K562 (cell line): ENCODE data around the gene ALDH8A1. TPM values are rescaled to one million over a fixed set of nuclear protein-coding genes. Genes with fewer than 3 reads are reported as not detected.
A peak's percentile ranks its signal among the peaks of the same experiment; 100 is the strongest.

ENCODE experiments used
- ATAC-seq: fragments of 200-7000 bp; cut with Tn5 transposase; 3 replicates; pipeline ENCODE4 v1.9.1; 2020; ENCODE audit warnings: moderate library complexity
- BruUV-seq: library from RNA; stranded (reverse); fragments of 400-500 nt; replicated peaks from 2 replicates; lab custom pipeline; 2021; lab: Mats Ljungman, UMichigan
- CTCF ChIA-PET: fragments of 300-600 bp; formaldehyde crosslinking; extraction: SDS; loops from one replicate; lab custom pipeline; 2021; ENCODE audit warnings: low intra/inter-chr PET ratio; lab: Yijun Ruan, JAX
- POLR2A ChIA-PET: fragments of 300-600, 350-650 bp; sonication (Branson Sonifier 250); formaldehyde crosslinking; extraction: SDS; loops from one replicate; lab custom pipeline; 2021; ENCODE audit warnings: antibody characterized with exemption, inconsistent platforms; lab: Yijun Ruan, JAX
- DNase-seq, 4 experiments: peaks; one replicate each; pipeline versions ENCODE4 v3.0.0 to v3.0.0-alpha.2; 2011 to 2018; ENCODE audit warnings: low spot score in 3 of 4, mixed read lengths in 3 of 4; ENCODE audit errors: extremely low read depth in 1 of 4
- FAIRE-seq: peaks from 2 replicates; lab custom pipeline; 2011; peaks lifted over from hg19 to GRCh38; lab: Jason Lieb, UNC
- H2AFZ ChIP-seq: 2 replicates; pipeline ENCODE4 v1.6.0; 2011; ENCODE audit warnings: low read depth, low read length, control low read depth, inconsistent platforms
- H3K27ac ChIP-seq: fragments of 200-600 bp; 3 replicates; pipeline ENCODE4 v1.8.0; 2011; ENCODE audit warnings: low read depth, mild to moderate bottlenecking, control low read depth, inconsistent platforms, low read length, moderate library complexity, mixed read lengths; ENCODE audit errors: extremely low read depth
- H3K27me3 ChIP-seq, 2 experiments: fragments of 300-600 bp in 1 of 2; 2 replicates in 1 of 2; 3 replicates in 1 of 2; pipeline versions ENCODE4 v1.6.0 to v1.8.0; 2011; ENCODE audit warnings: inconsistent platforms in 2 of 2, low read length in 2 of 2, mild to moderate bottlenecking in 1 of 2, mixed read lengths in 1 of 2, moderate library complexity in 1 of 2; ENCODE audit not compliant: control insufficient read depth in 2 of 2, insufficient read depth in 2 of 2
- H3K36me3 ChIP-seq: fragments of 300-600 bp; 3 replicates; pipeline ENCODE4 v1.8.0; 2011; ENCODE audit warnings: mild to moderate bottlenecking, low read length, inconsistent platforms; ENCODE audit not compliant: control insufficient read depth, insufficient read depth
- H3K4me1 ChIP-seq, 2 experiments: fragments of 200-600 bp in 1 of 2; replicated peaks in 1 of 2; 2 replicates in 1 of 2; 3 replicates in 1 of 2; pipeline versions ENCODE4 v1.5.1 to v1.8.0; 2011; ENCODE audit warnings: inconsistent platforms in 2 of 2, low read length in 2 of 2, mild to moderate bottlenecking in 1 of 2, mixed read lengths in 1 of 2, moderate library complexity in 1 of 2; ENCODE audit not compliant: control insufficient read depth in 2 of 2, insufficient read depth in 2 of 2
- H3K4me2 ChIP-seq: 2 replicates; pipeline ENCODE4 v1.6.1; 2011; ENCODE audit warnings: low read length, control low read depth, inconsistent platforms, mixed read lengths; ENCODE audit not compliant: insufficient read depth
- H3K4me3 ChIP-seq: fragments of 200-600 bp; sonication (generic), shearing (Covaris generic); 2 replicates; pipeline ENCODE4 v1.5.1; 2016; ENCODE audit warnings: control low read depth, inconsistent platforms
- H3K79me2 ChIP-seq: fragments of 200-600 bp; 3 replicates; pipeline ENCODE4 v1.8.0; 2011; ENCODE audit warnings: low read length, inconsistent platforms; ENCODE audit not compliant: control insufficient read depth, insufficient read depth
- H3K9ac ChIP-seq, 2 experiments: 2 replicates each; pipeline versions ENCODE4 v1.6.0 to v1.6.1; 2011; ENCODE audit warnings: low read depth in 2 of 2, low read length in 2 of 2, control low read depth in 1 of 2, inconsistent platforms in 1 of 2, mild to moderate bottlenecking in 1 of 2, mixed read lengths in 1 of 2; ENCODE audit not compliant: insufficient read depth in 1 of 2
- H3K9me1 ChIP-seq: one replicate; pipeline ENCODE4 v1.6.0; 2011; ENCODE audit warnings: inconsistent platforms, mild to moderate bottlenecking, low read length, moderate library complexity; ENCODE audit not compliant: control insufficient read depth, insufficient read depth
- H3K9me3 ChIP-seq: replicated peaks from 2 replicates; pipeline ENCODE4 v1.5.1; 2011; ENCODE audit warnings: low read depth, low read length, inconsistent platforms; ENCODE audit not compliant: control insufficient read depth, insufficient read depth
- H4K20me1 ChIP-seq: replicated peaks from 2 replicates; pipeline ENCODE4 v1.6.1; 2011; ENCODE audit warnings: low read length, inconsistent platforms, mixed read lengths; ENCODE audit not compliant: control insufficient read depth, insufficient read depth
- ATF3 ChIP-seq, 2 experiments: fragments of 450-650 bp in 1 of 2; sonication (generic) in 1 of 2; formaldehyde crosslinking in 1 of 2; IDR thresholded peaks in 1 of 2; conservative IDR thresholded peaks in 1 of 2; 2 replicates each; pipeline versions ENCODE4 v1.6.1 to v1.8.1; 2016 to 2023; ENCODE audit warnings: mild to moderate bottlenecking in 2 of 2, moderate library complexity in 2 of 2, inconsistent platforms in 1 of 2, missing genetic modification reagents in 1 of 2
- CBX2 ChIP-seq: fragments of 200-600 bp; sonication (generic); IDR thresholded peaks from one replicate; pipeline ENCODE4 v1.6.1; 2012; ENCODE audit warnings: mild to moderate bottlenecking, low read length, inconsistent platforms; ENCODE audit not compliant: insufficient read depth, poor library complexity, severe bottlenecking
- FOXA1 ChIP-seq: fragments of 450-650 bp; IDR thresholded peaks from 2 replicates; pipeline ENCODE4 v1.6.1; 2016; ENCODE audit warnings: mild to moderate bottlenecking, borderline replicate concordance
- FOXM1 ChIP-seq, 2 experiments: fragments of 450-650 bp in 1 of 2; sonication (generic) in 1 of 2; formaldehyde crosslinking in 1 of 2; IDR thresholded peaks; 2 replicates each; pipeline versions ENCODE4 v1.6.1 to v1.9.0; 2017 to 2022; ENCODE audit warnings: low read depth in 2 of 2, mild to moderate bottlenecking in 2 of 2, missing genetic modification reagents in 1 of 2, moderate library complexity in 1 of 2
- SAP30 ChIP-seq: fragments of 200-600 bp; sonication (generic); IDR thresholded peaks from 2 replicates; pipeline ENCODE4 v1.6.1; 2012; ENCODE audit warnings: borderline replicate concordance, low read depth, mild to moderate bottlenecking, moderate library complexity, low read length, control low read depth, inconsistent platforms; ENCODE audit not compliant: insufficient read depth, poor library complexity, severe bottlenecking
- TBP ChIP-seq: optimal IDR thresholded peaks from 2 replicates; pipeline ENCODE3; 2011; ENCODE audit warnings: low read depth, low read length, improper control_type of control experiment
- ZNF212 ChIP-seq: fragments of 450-650 bp; formaldehyde crosslinking; IDR thresholded peaks from 2 replicates; pipeline ENCODE4 v1.4.0; 2020; ENCODE audit warnings: mild to moderate bottlenecking
- ZNF224 ChIP-seq: sonication (generic); formaldehyde crosslinking; IDR thresholded peaks from 2 replicates; pipeline ENCODE4 v1.8.0; 2022; ENCODE audit warnings: mild to moderate bottlenecking, missing genetic modification reagents
- WGBS: fragments of 100-300 bp; shearing (Covaris generic); methylation state at CpG from one replicate; pipeline ENCODE4 v1.1.6; 2016; ENCODE audit warnings: low coverage, mixed read lengths; ENCODE audit not compliant: insufficient coverage; ENCODE audit errors: missing lambda C conversion rate; 5-methylcytosine and 5-hydroxymethylcytosine counted together
- in situ Hi-C: fragments of 300-500 bp; cut with MboI; formaldehyde crosslinking; loops from 4 replicates; pipeline ENCODE4 v1.15.0; 2018; ENCODE audit warnings: inconsistent platforms, mixed read lengths
- intact Hi-C: fragments of 100-400 bp; cut with micrococcal nuclease; formaldehyde crosslinking; loops from 2 replicates; pipeline ENCODE4 v1.14.2; 2022
- polyA plus RNA-seq, 8 experiments: library from polyadenylated mRNA; depleted of rRNA in 4 of 8; stranded (reverse) in 5 of 8; unstranded in 3 of 8; fragments of >200 nt; fragmentation: Nextera tagmentation in 2 of 8; fragmentation: Illumina TruSeq in 1 of 8; extraction: Ambion mirVana in 2 of 8; extraction: Trizol in 1 of 8; gene quantifications; 2 replicates each; pipeline versions ENCODE4 v1.2.1 to v1.2.3, GENCODE V29; 2011 to 2014; ENCODE audit warnings: inconsistent platforms in 1 of 8, missing spikeins in 1 of 8
- total RNA-seq, 7 experiments: library from RNA; depleted of rRNA in 6 of 7; stranded (reverse); fragments of >200 nt in 6 of 7; fragmentation: Illumina TruSeq in 2 of 7; extraction: Trizol in 2 of 7; gene quantifications; 2 replicates each; pipeline versions ENCODE4 v1.2.1 to v1.2.3, GENCODE V29; 2011 to 2021; ENCODE audit warnings: low replicate concordance in 1 of 7
- TF ChIP-seq, protein P1 (sequence below): sonication (generic); formaldehyde crosslinking; IDR thresholded peaks from 2 replicates; pipeline ENCODE4 v1.8.1; 2023; ENCODE audit warnings: mild to moderate bottlenecking, missing genetic modification reagents
- TF ChIP-seq, protein P2 (sequence below), 3 experiments: IDR thresholded peaks in 2 of 3; conservative IDR thresholded peaks in 1 of 3; 2 replicates each; pipeline ENCODE4 v1.5.1; 2011 to 2012; ENCODE audit warnings: low read length in 3 of 3, mild to moderate bottlenecking in 3 of 3, control low read depth in 2 of 3, improper control_type of control experiment in 1 of 3, inconsistent platforms in 1 of 3, low read depth in 1 of 3, mixed read lengths in 1 of 3, moderate library complexity in 1 of 3; ENCODE audit not compliant: insufficient read depth in 2 of 3
- TF ChIP-seq, protein P3 (sequence below): fragments of 450-650 bp; IDR thresholded peaks from one replicate; pipeline ENCODE4 v1.6.1; 2018; ENCODE audit warnings: mild to moderate bottlenecking, moderate library complexity; ENCODE audit not compliant: partially characterized antibody

ALDH8A1 gene
- total and polyA plus RNA-seq, 9 of the 15 experiments (the other 6 are each of a cell fraction or from before 2014, with no cell fraction given) = 0.03 to 0.18 (median 0.04) TPM; not detected in 2

DNA sequence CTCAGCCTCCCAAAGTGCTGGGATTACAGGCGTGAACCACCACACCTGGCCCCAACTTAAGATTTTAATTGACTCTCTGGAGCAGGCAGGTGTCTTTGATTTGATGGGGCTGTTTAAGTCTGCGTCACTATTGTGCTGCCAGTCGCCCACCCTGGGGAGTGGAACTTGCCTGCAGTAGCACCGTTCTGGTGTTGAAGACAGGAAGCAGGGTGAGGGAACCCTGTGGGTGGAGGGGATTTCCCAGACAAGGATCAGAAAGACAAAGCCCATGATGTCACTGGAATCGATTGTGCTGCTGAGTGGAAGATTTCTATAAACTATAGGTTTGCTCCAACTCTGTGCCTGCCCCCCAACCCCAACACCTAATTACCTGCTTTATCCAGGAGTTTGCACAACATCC lies 11.0 kb downstream of the ALDH8A1 start (continued):
- TF ChIP-seq, protein P1, sequence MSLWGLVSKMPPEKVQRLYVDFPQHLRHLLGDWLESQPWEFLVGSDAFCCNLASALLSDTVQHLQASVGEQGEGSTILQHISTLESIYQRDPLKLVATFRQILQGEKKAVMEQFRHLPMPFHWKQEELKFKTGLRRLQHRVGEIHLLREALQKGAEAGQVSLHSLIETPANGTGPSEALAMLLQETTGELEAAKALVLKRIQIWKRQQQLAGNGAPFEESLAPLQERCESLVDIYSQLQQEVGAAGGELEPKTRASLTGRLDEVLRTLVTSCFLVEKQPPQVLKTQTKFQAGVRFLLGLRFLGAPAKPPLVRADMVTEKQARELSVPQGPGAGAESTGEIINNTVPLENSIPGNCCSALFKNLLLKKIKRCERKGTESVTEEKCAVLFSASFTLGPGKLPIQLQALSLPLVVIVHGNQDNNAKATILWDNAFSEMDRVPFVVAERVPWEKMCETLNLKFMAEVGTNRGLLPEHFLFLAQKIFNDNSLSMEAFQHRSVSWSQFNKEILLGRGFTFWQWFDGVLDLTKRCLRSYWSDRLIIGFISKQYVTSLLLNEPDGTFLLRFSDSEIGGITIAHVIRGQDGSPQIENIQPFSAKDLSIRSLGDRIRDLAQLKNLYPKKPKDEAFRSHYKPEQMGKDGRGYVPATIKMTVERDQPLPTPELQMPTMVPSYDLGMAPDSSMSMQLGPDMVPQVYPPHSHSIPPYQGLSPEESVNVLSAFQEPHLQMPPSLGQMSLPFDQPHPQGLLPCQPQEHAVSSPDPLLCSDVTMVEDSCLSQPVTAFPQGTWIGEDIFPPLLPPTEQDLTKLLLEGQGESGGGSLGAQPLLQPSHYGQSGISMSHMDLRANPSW (CRISPR knock-in tag) = no peak
- TF ChIP-seq CBX2 = no peak
- TF ChIP-seq, protein P2, sequence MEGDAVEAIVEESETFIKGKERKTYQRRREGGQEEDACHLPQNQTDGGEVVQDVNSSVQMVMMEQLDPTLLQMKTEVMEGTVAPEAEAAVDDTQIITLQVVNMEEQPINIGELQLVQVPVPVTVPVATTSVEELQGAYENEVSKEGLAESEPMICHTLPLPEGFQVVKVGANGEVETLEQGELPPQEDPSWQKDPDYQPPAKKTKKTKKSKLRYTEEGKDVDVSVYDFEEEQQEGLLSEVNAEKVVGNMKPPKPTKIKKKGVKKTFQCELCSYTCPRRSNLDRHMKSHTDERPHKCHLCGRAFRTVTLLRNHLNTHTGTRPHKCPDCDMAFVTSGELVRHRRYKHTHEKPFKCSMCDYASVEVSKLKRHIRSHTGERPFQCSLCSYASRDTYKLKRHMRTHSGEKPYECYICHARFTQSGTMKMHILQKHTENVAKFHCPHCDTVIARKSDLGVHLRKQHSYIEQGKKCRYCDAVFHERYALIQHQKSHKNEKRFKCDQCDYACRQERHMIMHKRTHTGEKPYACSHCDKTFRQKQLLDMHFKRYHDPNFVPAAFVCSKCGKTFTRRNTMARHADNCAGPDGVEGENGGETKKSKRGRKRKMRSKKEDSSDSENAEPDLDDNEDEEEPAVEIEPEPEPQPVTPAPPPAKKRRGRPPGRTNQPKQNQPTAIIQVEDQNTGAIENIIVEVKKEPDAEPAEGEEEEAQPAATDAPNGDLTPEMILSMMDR (IDR thresholded peaks at IDR 0.05 in 2 of 3, conservative IDR thresholded peaks at IDR 0.05 in 1 of 3; ENCODE audit: insufficient read depth in 2 of 3, low read depth in 1 of 3, low read length in 3 of 3) = no peak
- no peak for TF ChIP-seq TBP
- TF ChIP-seq ZNF224 = no peak

GRCh38 chr6:134937426-134937825 lies 12.5 kb downstream of the ALDH8A1 start:
- Histone ChIP-seq H4K20me1 (no peaks in the 10 kb centered on the region), H3K4me1 (no peaks in the 10 kb centered on the region; a peak in 1 of 5 replicates), H3K27ac (no peak overlapping the region), H2AFZ (no peak overlapping the region), H3K9ac (no peak overlapping the region), H3K27me3 (peaks cover 6 to 8% of the 10 kb centered on the region in 2 experiments; a peak in 4 of 5 replicates), H3K4me3 (no peak overlapping the region), H3K36me3 (no peaks in the 10 kb centered on the region), H3K4me2 (no peak overlapping the region), H3K9me1 (no peaks in the 10 kb centered on the region), H3K9me3 (no peaks in the 10 kb centered on the region), H3K79me2 (no peaks in the 10 kb centered on the region)
- ATAC-seq = peak; percentile 30; the same call in 2 of the 3 replicates
- in situ Hi-C loops (no loop called here), intact Hi-C loops (loop anchor here (2.0 to 5.0 kb wide), 2 partner anchors 50 to 501 kb away; no protein-coding TSS in a partner anchor)
- POLR2A ChIA-PET = no interaction called here
- BruUV-seq = no TSS peak
- no peak for DNase-seq
- CTCF ChIA-PET = no interaction called here
- WGBS = 43% methylated on average over 5 of the region's 5 CpGs
- TF ChIP-seq ZNF212 = no peak
- TF ChIP-seq, protein P3, sequence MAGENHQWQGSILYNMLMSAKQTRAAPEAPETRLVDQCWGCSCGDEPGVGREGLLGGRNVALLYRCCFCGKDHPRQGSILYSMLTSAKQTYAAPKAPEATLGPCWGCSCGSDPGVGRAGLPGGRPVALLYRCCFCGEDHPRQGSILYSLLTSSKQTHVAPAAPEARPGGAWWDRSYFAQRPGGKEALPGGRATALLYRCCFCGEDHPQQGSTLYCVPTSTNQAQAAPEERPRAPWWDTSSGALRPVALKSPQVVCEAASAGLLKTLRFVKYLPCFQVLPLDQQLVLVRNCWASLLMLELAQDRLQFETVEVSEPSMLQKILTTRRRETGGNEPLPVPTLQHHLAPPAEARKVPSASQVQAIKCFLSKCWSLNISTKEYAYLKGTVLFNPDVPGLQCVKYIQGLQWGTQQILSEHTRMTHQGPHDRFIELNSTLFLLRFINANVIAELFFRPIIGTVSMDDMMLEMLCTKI = no peak
- TF ChIP-seq ATF3 (IDR thresholded peaks at IDR 0.05) = no peak
- no peak for TF ChIP-seq ATF3 (CRISPR knock-in tag; conservative IDR thresholded peaks at IDR 0.05)
- no peak for TF ChIP-seq FOXA1
- TF ChIP-seq SAP30 = no peak
- TF ChIP-seq FOXM1 (IDR thresholded peaks at IDR 0.05; ENCODE audit: low read depth) = no peak
- TF ChIP-seq FOXM1 (CRISPR knock-in tag; IDR thresholded peaks at IDR 0.05; ENCODE audit: low read depth) = no peak
- no peak for FAIRE-seq
